ENCODE measurements around the gene IL9R.

GRCh38 chrX:155967653-155968325, 29.7 kb upstream of the IL9R start:
- TF ChIP-seq STAT3 (IDR thresholded peaks at IDR 0.05; ENCODE audit: low read depth, low read length) (no peak), SP1 (IDR thresholded peaks at IDR 0.05; ENCODE audit: low read depth, low read length) (no peak), CEBPB (IDR thresholded peaks at IDR 0.05; ENCODE audit: borderline replicate concordance in 1 of 2, low read depth in 2 of 2, low read length in 2 of 2) (no peak), ETV6 (conservative IDR thresholded peaks at IDR 0.05 in 1 of 2, IDR thresholded peaks at IDR 0.05 in 1 of 2; ENCODE audit: borderline replicate concordance in 1 of 2, low read depth in 1 of 2) (no peak), NFYB (IDR thresholded peaks at IDR 0.05; ENCODE audit: insufficient read depth, low read depth, low read length) (no peak), POLR2AphosphoS5 (IDR thresholded peaks at IDR 0.05; ENCODE audit: low read length) (no peak), NR2C2 (IDR thresholded peaks at IDR 0.05; ENCODE audit: borderline replicate concordance, control insufficient read depth, insufficient read length, low read depth) (no peak), CTCF (IDR thresholded peaks at IDR 0.05 in 2 of 3, conservative IDR thresholded peaks at IDR 0.05 in 1 of 3; ENCODE audit: control insufficient read depth in 2 of 3, extremely low read depth in 1 of 3, insufficient read depth in 1 of 3, low read depth in 3 of 3, low read length in 3 of 3) (no peak), SUZ12 (IDR thresholded peaks at IDR 0.05; ENCODE audit: unreplicated experiment) (no peak)

Measured in GM12878 (cell line).